ENCODE measurements around the gene MTOR.

GRCh38 chr1:11193376-11193775 lies 69.0 kb downstream of the MTOR start:
- TF ChIP-seq GATA2 (IDR thresholded peaks at IDR 0.05; ENCODE audit: low read depth, low read length) (no peak), GATA3 (IDR thresholded peaks at IDR 0.05; ENCODE audit: low read depth, low read length) (no peak)
